Calu3 (cell line): ENCODE data around the gene TEX51. TPM values are rescaled to one million over a fixed set of nuclear protein-coding genes. Genes with fewer than 3 reads are reported as not detected.

Experiments
- BruUV-seq: library from RNA; stranded (reverse); fragments of 400-500 nt; replicated peaks from 2 replicates; lab custom pipeline; 2021; lab: Mats Ljungman, UMichigan
- CTCF ChIA-PET: fragments of 300-600 bp; sonication (Branson Sonifier 250); formaldehyde crosslinking; loops from one replicate; lab custom pipeline; 2022; ENCODE audit warnings: antibody characterized with exemption; lab: Charles Lee
- DNase-seq: peaks from one replicate; pipeline ENCODE4 v3.0.0; 2022
- H3K27ac Mint-ChIP-seq: one replicate; pipeline ENCODE4 v1.8.0; 2022; ENCODE audit warnings: mixed read lengths; ENCODE audit not compliant: unreplicated experiment
- H3K27me3 Mint-ChIP-seq: one replicate; pipeline ENCODE4 v1.8.0; 2022; ENCODE audit warnings: mixed read lengths; ENCODE audit not compliant: unreplicated experiment
- H3K36me3 Mint-ChIP-seq: one replicate; pipeline ENCODE4 v1.8.0; 2022; ENCODE audit warnings: mild to moderate bottlenecking, moderate library complexity, mixed read lengths; ENCODE audit not compliant: insufficient read depth, unreplicated experiment
- H3K4me1 Mint-ChIP-seq: one replicate; pipeline ENCODE4 v1.8.0; 2022; ENCODE audit warnings: mild to moderate bottlenecking, low read depth, mixed read lengths; ENCODE audit not compliant: unreplicated experiment
- H3K4me3 Mint-ChIP-seq: one replicate; pipeline ENCODE4 v1.8.0; 2022; ENCODE audit warnings: mild to moderate bottlenecking, low read depth, moderate library complexity, mixed read lengths; ENCODE audit not compliant: unreplicated experiment
- H3K9me3 Mint-ChIP-seq: one replicate; pipeline ENCODE4 v1.8.0; 2022; ENCODE audit warnings: low read depth, mixed read lengths; ENCODE audit not compliant: unreplicated experiment
- intact Hi-C: fragments of 100-400 bp; cut with micrococcal nuclease; formaldehyde crosslinking; loops from one replicate; pipeline ENCODE4 v1.10.0; 2022; ENCODE audit not compliant: unreplicated experiment
- total RNA-seq: library from RNA; stranded (reverse); gene quantifications from 2 replicates; pipeline ENCODE4 v1.2.3, GENCODE V29; 2022
- TF ChIP-seq, protein P1 (sequence below): fragments of 200-600 bp; IDR thresholded peaks from one replicate; pipeline ENCODE4 v1.8.0; 2022; ENCODE audit warnings: antibody characterized with exemption; ENCODE audit not compliant: unreplicated experiment

The TEX51 gene
- total RNA-seq, 1 experiment from 2014 or later, result not detected

DNA sequence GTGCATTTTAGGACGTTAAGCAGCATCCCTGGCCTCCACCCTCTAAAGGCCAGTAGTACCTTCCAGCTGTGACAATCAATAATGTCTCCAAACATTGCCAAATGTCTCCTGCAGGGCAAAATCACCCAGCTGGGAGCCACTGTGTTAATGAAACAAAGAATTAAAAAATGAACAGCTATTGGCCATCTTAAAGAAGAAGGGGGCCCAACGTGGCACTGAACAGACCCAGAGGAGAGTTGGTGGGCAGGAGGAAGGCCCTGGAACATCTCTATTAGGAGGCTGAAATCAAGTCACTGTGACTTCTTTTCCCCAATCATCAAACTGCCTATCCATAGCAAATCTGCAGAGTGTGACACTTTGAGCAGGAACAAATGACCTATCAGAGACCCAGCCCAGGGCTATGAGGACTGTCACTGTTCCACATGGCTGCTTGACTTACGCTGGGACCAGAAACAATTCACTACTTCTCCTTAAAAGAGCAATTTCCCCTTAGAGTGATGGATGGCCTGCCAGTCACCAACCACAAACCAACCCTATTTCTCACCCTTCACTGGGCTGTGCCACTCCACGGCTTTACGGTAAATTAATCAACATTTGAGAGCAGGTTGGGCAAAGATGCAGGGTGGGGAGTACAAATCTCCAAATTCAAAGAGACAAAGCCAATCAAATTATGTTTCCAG, 35.2 kb upstream of the TEX51 start:
- no peak for DNase-seq
- peaks cover 2% of the 10 kb centered on the region for H3K9me3 Mint-ChIP-seq
- CTCF ChIA-PET, result no interaction called here
- BruUV-seq, result no TSS peak
- no peaks in the 10 kb centered on the region for H3K4me1 Mint-ChIP-seq
- no peaks in the 10 kb centered on the region for H3K36me3 Mint-ChIP-seq
- no peak overlapping the region for H3K27ac Mint-ChIP-seq
- peaks cover 13% of the 10 kb centered on the region for H3K27me3 Mint-ChIP-seq
- intact Hi-C loops, result no loop called here
- TF ChIP-seq, protein P1, sequence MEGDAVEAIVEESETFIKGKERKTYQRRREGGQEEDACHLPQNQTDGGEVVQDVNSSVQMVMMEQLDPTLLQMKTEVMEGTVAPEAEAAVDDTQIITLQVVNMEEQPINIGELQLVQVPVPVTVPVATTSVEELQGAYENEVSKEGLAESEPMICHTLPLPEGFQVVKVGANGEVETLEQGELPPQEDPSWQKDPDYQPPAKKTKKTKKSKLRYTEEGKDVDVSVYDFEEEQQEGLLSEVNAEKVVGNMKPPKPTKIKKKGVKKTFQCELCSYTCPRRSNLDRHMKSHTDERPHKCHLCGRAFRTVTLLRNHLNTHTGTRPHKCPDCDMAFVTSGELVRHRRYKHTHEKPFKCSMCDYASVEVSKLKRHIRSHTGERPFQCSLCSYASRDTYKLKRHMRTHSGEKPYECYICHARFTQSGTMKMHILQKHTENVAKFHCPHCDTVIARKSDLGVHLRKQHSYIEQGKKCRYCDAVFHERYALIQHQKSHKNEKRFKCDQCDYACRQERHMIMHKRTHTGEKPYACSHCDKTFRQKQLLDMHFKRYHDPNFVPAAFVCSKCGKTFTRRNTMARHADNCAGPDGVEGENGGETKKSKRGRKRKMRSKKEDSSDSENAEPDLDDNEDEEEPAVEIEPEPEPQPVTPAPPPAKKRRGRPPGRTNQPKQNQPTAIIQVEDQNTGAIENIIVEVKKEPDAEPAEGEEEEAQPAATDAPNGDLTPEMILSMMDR, result no peak
- no peak overlapping the region for H3K4me3 Mint-ChIP-seq

DNA sequence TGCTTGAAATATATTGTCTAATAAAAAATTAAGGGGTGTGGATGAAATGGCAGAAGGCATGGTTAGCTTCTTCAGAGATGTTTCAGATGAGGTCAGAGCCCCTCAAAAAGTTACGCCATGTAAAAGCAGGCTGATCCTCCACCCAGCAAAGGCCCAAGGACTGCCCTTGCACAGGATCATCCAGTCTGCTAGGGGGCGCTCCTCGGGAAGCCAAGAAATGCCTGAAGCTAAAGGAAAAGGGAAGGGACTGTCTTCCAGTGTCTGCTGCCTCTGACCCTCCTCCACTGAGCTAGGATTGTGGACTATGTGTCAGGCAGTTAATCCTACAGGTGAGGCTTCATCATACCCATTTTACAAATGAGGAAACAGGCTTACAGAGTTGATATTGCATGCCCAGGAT, 33.8 kb upstream of the TEX51 start:
- intact Hi-C loops, result no loop called here
- Mint-ChIP-seq H3K9me3 (peaks cover 2% of the 10 kb centered on the region), H3K36me3 (no peaks in the 10 kb centered on the region), H3K27me3 (no peaks in the 10 kb centered on the region), H3K4me1 (no peaks in the 10 kb centered on the region), H3K27ac (no peak overlapping the region), H3K4me3 (no peak overlapping the region)
- CTCF ChIA-PET, result no interaction called here
- BruUV-seq, result no TSS peak
- TF ChIP-seq, protein P1, result no peak
- no peak for DNase-seq

DNA sequence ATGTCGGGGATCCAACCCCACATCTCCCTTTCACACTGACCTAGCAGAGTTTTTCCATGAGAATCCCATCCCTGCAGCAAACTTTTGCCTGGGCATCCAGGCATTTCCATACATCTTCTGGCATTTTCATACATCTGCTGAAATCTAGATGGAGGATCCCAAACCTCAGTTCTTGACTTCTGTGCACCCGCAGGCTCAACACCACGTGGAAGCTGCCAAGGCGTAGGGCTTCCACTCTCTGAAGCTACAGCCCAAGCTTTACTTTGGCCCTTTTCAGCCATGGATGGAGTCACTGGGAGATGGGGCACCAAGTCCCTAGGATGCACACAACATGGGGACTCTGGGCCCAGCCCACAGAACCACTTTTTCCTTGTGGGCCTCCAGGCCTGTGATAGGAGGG, 32.2 kb upstream of the TEX51 start:
- Mint-ChIP-seq H3K4me1 (no peaks in the 10 kb centered on the region), H3K27ac (no peak overlapping the region), H3K4me3 (no peak overlapping the region), H3K27me3 (no peaks in the 10 kb centered on the region), H3K36me3 (no peaks in the 10 kb centered on the region), H3K9me3 (peaks cover 2% of the 10 kb centered on the region)
- DNase-seq, result no peak
- no TSS peak for BruUV-seq
- intact Hi-C loops, result no loop called here
- TF ChIP-seq, protein P1, result no peak
- CTCF ChIA-PET, result no interaction called here

DNA sequence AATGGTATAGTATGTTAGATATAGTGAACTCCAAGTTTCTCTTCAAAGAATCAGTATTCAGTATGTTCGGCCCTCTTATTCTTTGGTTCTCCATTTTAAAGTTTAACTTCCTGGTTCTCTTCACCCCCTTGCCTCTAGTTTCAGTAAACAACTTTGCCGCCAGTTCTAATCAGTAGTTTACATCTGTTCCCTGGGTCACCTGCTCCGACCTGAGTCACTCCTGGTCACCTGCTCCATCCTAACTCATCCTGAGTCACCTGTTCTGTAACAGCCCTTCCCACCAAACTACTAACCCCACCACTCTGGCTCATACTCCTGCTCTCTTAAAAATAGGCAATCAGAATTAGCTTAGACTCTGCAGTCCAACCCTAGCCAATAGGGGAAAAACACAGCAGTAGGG, 23.7 kb upstream of the TEX51 start:
- Mint-ChIP-seq H3K4me1 (no peaks in the 10 kb centered on the region), H3K27me3 (no peaks in the 10 kb centered on the region), H3K36me3 (no peaks in the 10 kb centered on the region), H3K4me3 (no peak overlapping the region), H3K9me3 (peaks cover 10% of the 10 kb centered on the region), H3K27ac (no peak overlapping the region)
- TF ChIP-seq, protein P1, result no peak
- BruUV-seq, result no TSS peak
- CTCF ChIA-PET, result no interaction called here
- intact Hi-C loops, result no loop called here
- DNase-seq, result no peak
